Measurements from ENCODE around the gene PHIP.

DNA sequence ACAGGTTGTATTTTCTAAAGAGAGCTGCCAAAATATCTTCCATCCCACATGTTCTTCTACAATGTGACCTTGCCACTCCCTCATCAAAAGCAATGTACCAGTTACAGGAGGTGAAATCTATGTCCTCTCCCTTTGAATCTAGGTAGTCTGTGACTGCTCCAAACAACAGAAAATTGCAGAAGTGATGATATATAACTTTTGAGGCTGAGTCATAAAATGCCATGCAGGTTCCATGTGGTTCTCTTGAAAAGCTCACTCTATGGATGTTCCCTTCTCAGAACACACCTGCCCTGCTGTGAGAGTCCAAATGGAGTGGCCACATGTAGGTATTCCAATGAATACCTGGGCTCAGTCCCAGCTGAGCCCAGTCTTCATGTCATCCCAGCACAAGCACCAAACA, 16.9 kb upstream of the PHIP start:
- TF ChIP-seq CTCF (IDR thresholded peaks at IDR 0.05; ENCODE audit: insufficient read depth, low read depth, low read length) (no peak), EZH2 (IDR thresholded peaks at IDR 0.05; ENCODE audit: insufficient read depth, low read length) (no peak)

All from astrocyte (in vitro differentiated cells and primary cell).